Heart left ventricle (tissue), 13 donors: Measurements from ENCODE around the gene PTPRE.

Experiments used
- POLR2A ChIP-seq, 2 donors: fragments of 450-650 bp; IDR thresholded peaks; one replicate each; pipeline ENCODE4 v1.6.1; 2017; ENCODE audit warnings: antibody characterized with exemption in 2 of 2, mild to moderate bottlenecking in 2 of 2, moderate library complexity in 2 of 2
- TF ChIP-seq, protein P1 (sequence below), 12 donors: fragments of 200-600 bp; sonication (generic) in 4 of 12; IDR thresholded peaks; one replicate each; pipeline versions ENCODE4 v1.5.0 to v1.8.0; 2018 to 2022; ENCODE audit warnings: antibody characterized with exemption in 12 of 12, mild to moderate bottlenecking in 5 of 12
- donor health status: ischemic (EF 13 %, LVEDD 7.1; RV severe dilation, severe dysfunction).
- donor health status: DM: no; HTN: yes; CAD: no.
- donor health status: DM: no; HTN: no; CAD: no.
- donor health status: ischemic (EF 25% LVEDD 6.9; RV normal size, moderate dysfunction).
- donor health status: ischemic (EF 25% LVEDD 5.7; RV mildly dilated, moderate dysfunction).
- donor health status: ischemic (EF 35%, LVEDD 5.7; RV mildly dilated, moderate dysfunction).
- donor health status: nonischemic (EF 11% LVEDD 7.7; RV severe dilation, severe dysfunction).
- donor health status: DM: yes; HTN: yes; CAD: no.
- donor health status: PGD.
- donor health status: ischemic (EF 29% LVEDD 5.4; RV normal size, mild dysfunction).
- donor health status: nonischemic (EF 23%, LVEDD 6.1; RV moderate dilation, normal function).

DNA sequence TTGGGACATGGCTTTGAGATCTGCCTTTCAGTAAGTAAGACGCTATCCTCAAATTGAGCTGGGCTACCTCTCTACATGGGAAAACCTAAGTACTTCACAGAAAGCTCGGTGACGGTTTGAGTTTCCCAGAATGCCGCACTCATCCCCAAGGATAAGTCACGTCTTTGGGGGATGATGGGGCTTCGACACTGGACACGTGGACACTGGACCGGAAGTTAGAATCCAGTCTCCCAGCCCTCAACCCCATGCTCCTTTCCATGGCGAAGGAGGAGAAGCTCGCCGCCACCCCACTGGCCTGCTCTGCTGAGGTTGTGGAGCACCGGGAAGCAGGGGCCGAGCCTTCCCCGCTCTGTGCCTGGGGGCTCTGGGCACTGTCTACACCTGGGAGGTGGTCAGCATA lies 27.5 kb downstream of the PTPRE start:
- TF ChIP-seq, protein P1, sequence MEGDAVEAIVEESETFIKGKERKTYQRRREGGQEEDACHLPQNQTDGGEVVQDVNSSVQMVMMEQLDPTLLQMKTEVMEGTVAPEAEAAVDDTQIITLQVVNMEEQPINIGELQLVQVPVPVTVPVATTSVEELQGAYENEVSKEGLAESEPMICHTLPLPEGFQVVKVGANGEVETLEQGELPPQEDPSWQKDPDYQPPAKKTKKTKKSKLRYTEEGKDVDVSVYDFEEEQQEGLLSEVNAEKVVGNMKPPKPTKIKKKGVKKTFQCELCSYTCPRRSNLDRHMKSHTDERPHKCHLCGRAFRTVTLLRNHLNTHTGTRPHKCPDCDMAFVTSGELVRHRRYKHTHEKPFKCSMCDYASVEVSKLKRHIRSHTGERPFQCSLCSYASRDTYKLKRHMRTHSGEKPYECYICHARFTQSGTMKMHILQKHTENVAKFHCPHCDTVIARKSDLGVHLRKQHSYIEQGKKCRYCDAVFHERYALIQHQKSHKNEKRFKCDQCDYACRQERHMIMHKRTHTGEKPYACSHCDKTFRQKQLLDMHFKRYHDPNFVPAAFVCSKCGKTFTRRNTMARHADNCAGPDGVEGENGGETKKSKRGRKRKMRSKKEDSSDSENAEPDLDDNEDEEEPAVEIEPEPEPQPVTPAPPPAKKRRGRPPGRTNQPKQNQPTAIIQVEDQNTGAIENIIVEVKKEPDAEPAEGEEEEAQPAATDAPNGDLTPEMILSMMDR (IDR thresholded peaks at IDR 0.05) = no peak
- TF ChIP-seq POLR2A (IDR thresholded peaks at IDR 0.05) = no peak
